Measurements from ENCODE around the gene KNOP1. TPM values are rescaled to one million over a fixed set of nuclear protein-coding genes. Genes with fewer than 3 reads are reported as not detected.

Gene KNOP1
- total RNA-seq, 1 donor: 10.1 TPM

GRCh38 chr16:19654147-19654546, 63.9 kb downstream of the KNOP1 start:
- H3K36me3 ChIP-seq (ENCODE audit: insufficient read depth, low read length): peaks cover 38% of the 10 kb centered on the region
- H3K27me3 ChIP-seq (ENCODE audit: insufficient read depth, low read length): no peaks in the 10 kb centered on the region
- no peaks in the 10 kb centered on the region for H3K79me2 ChIP-seq (ENCODE audit: insufficient read depth, low read length)
- no peak overlapping the region for H3K4me2 ChIP-seq (ENCODE audit: insufficient read depth, low read length)
- no peaks in the 10 kb centered on the region for H3K9me3 ChIP-seq (ENCODE audit: low read depth, low read length)
- H3K4me1 ChIP-seq (ENCODE audit: insufficient read depth, low read length): no peaks in the 10 kb centered on the region
- H2AFZ ChIP-seq (ENCODE audit: low read length): no peak overlapping the region
- TF ChIP-seq CTCF (IDR thresholded peaks at IDR 0.05; ENCODE audit: extremely low read depth, low read depth, low read length): no peak
- no peaks in the 10 kb centered on the region for H4K20me1 ChIP-seq (ENCODE audit: insufficient read depth, low read length)
- no peak for DNase-seq (ENCODE audit: insufficient read length, low spot score, missing footprints)
- no peak overlapping the region for H3K27ac ChIP-seq (ENCODE audit: low read depth, low read length)
- no peak overlapping the region for H3K4me3 ChIP-seq (ENCODE audit: insufficient read depth, low read length)

Other genes starting within 250 kb of the KNOP1 start
- 74.3 and 77.1 TPM in 2 replicates for gene GDE1, start 196.1 kb downstream of the KNOP1 start, total RNA-seq
- gene CCP110, start 194.3 kb downstream of the KNOP1 start, total RNA-seq: 8.3 and 11.8 TPM in 2 replicates
- gene VPS35L, start 162.5 kb downstream of the KNOP1 start, total RNA-seq: 64.8 and 65.7 TPM in 2 replicates
- gene IQCK, start within 50 bp of the KNOP1 start, total RNA-seq: 8.7 and 9.4 TPM in 2 replicates
- 1.2 and 2.5 TPM in 2 replicates for gene GPRC5B, start 166.6 kb upstream of the KNOP1 start, total RNA-seq

Measured in osteoblast (primary cell).